Effector memory CD8-positive, alpha-beta T cell (primary cell): ENCODE measurements around the gene LDB3.

Source experiments
- ATAC-seq: fragments of 150-1000 bp; cut with Tn5 transposase; replicated peaks from 2 replicates; pipeline ENCODE4 v1.10.0; 2021; ENCODE audit warnings: mild to moderate bottlenecking, moderate library complexity
- DNase-seq, 3 experiments: peaks; one replicate each; pipeline ENCODE4 v3.0.0; 2021
- H3K27ac Mint-ChIP-seq, 2 donors: one replicate each; pipeline ENCODE4 v1.8.0; 2022; ENCODE audit warnings: mild to moderate bottlenecking in 2 of 2, mixed read lengths in 2 of 2, moderate library complexity in 2 of 2
- H3K27me3 Mint-ChIP-seq, 2 donors: one replicate each; pipeline ENCODE4 v1.8.0; 2022; ENCODE audit warnings: mixed read lengths in 2 of 2
- H3K36me3 Mint-ChIP-seq: one replicate; pipeline ENCODE4 v1.8.0; 2022; ENCODE audit warnings: mild to moderate bottlenecking, moderate library complexity, mixed read lengths; ENCODE audit not compliant: insufficient read depth
- H3K4me1 Mint-ChIP-seq, 2 donors: one replicate each; pipeline ENCODE4 v1.8.0; 2022; ENCODE audit warnings: low read depth in 2 of 2, mixed read lengths in 2 of 2
- H3K4me3 Mint-ChIP-seq, 2 donors: one replicate each; pipeline ENCODE4 v1.8.0; 2022; ENCODE audit warnings: mild to moderate bottlenecking in 2 of 2, mixed read lengths in 2 of 2, moderate library complexity in 2 of 2
- H3K9me3 Mint-ChIP-seq, 2 donors: one replicate each; pipeline ENCODE4 v1.8.0; 2022; ENCODE audit warnings: mixed read lengths in 2 of 2

The LDB3 gene

GRCh38 chr10:86715836-86716235 is 47.5 kb downstream of the LDB3 start:
- Mint-ChIP-seq H3K4me1 (peaks cover 5 to 6% of the 10 kb centered on the region in 2 donors), H3K9me3 (no peaks in the 10 kb centered on the region), H3K27me3 (peaks cover 6 to 16% of the 10 kb centered on the region in 2 donors), H3K4me3 (no peak overlapping the region), H3K36me3 (peaks cover under 1% of the 10 kb centered on the region), H3K27ac (no peak overlapping the region)
- no peak for DNase-seq
- no peak for ATAC-seq

- H3K9me3 Mint-ChIP-seq = no peaks in the 10 kb centered on the region
- DNase-seq = no peak
- H3K36me3 Mint-ChIP-seq = no peaks in the 10 kb centered on the region
- H3K4me3 Mint-ChIP-seq = no peak overlapping the region
- peaks cover 7 to 22% of the 10 kb centered on the region in 2 donors for H3K27me3 Mint-ChIP-seq
- H3K4me1 Mint-ChIP-seq = peaks cover 3 to 6% of the 10 kb centered on the region in 2 donors
- H3K27ac Mint-ChIP-seq = no peak overlapping the region
- ATAC-seq = no peak
Observed at GRCh38 chr10:86716466-86716865, 48.2 kb downstream of the LDB3 start.

DNA sequence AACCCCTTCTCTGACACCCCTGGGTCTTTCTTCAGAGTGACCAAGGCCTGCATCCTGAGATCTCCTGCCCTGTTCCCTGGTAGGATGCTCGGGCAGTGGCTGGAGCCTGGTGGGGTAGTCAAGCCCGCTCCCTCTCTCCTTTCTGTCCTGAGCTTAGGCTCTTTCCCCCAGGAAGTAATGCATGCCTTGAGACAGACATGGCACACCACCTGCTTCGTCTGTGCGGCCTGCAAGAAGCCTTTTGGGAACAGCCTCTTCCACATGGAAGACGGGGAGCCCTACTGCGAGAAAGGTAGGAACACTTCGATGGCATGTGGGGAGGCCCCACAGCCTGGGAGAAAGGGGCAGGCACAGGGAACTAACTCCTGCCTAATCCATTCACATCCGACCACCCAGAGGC is 50.2 kb downstream of the LDB3 start:
- no peak for DNase-seq
- Mint-ChIP-seq H3K36me3 (no peaks in the 10 kb centered on the region), H3K27me3 (peaks cover 7 to 27% of the 10 kb centered on the region in 2 donors), H3K4me3 (no peak overlapping the region), H3K27ac (no peak overlapping the region), H3K9me3 (no peaks in the 10 kb centered on the region), H3K4me1 (peaks cover 5 to 7% of the 10 kb centered on the region in 2 donors)
- ATAC-seq = no peak

DNA sequence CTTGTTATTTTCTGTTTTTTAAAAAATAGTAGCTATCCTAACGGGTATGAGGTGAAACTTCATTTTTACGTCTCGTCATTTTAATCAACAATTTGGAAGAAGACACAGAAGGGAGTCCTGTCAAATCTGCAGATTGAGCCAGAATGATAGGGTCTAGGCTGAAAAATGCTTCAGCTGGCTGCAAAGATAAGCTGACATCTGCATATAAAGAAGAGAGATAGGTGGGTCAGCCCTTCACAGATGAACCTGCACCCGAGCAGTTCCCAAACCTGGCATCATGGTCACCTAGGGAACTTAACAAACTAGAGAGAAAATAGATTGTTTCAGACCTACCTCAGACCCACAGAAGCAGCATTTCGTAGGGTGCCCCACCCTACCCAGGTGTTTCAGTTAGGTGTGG is 52.9 kb downstream of the LDB3 start:
- Mint-ChIP-seq H3K4me3 (no peak overlapping the region), H3K9me3 (no peaks in the 10 kb centered on the region), H3K27me3 (peaks cover 7 to 27% of the 10 kb centered on the region in 2 donors), H3K4me1 (peaks cover 7 to 9% of the 10 kb centered on the region in 2 donors), H3K27ac (no peak overlapping the region), H3K36me3 (no peaks in the 10 kb centered on the region)
- ATAC-seq = no peak
- DNase-seq = no peak

- no peaks in the 10 kb centered on the region for H3K9me3 Mint-ChIP-seq
- H3K36me3 Mint-ChIP-seq = no peaks in the 10 kb centered on the region
- ATAC-seq (peak; percentile 62), DNase-seq (no peak)
- peaks cover 9 to 30% of the 10 kb centered on the region in 2 donors for H3K27me3 Mint-ChIP-seq
- peaks cover 7 to 9% of the 10 kb centered on the region in 2 donors for H3K4me1 Mint-ChIP-seq
- H3K27ac Mint-ChIP-seq = no peak overlapping the region
- peak overlapping the region in 1 of 2 donors; percentile 33 for H3K4me3 Mint-ChIP-seq
Observed at GRCh38 chr10:86723009-86723408, 54.7 kb downstream of the LDB3 start.

GRCh38 chr10:86724445-86724844 is 56.1 kb downstream of the LDB3 start:
- H3K4me1 Mint-ChIP-seq = peaks cover 7 to 9% of the 10 kb centered on the region in 2 donors
- DNase-seq (no peak), ATAC-seq (no peak)
- H3K27me3 Mint-ChIP-seq = peaks cover 12 to 33% of the 10 kb centered on the region in 2 donors
- H3K36me3 Mint-ChIP-seq = no peaks in the 10 kb centered on the region
- H3K9me3 Mint-ChIP-seq = no peaks in the 10 kb centered on the region
- no peak overlapping the region for H3K27ac Mint-ChIP-seq
- H3K4me3 Mint-ChIP-seq = no peak overlapping the region

DNA sequence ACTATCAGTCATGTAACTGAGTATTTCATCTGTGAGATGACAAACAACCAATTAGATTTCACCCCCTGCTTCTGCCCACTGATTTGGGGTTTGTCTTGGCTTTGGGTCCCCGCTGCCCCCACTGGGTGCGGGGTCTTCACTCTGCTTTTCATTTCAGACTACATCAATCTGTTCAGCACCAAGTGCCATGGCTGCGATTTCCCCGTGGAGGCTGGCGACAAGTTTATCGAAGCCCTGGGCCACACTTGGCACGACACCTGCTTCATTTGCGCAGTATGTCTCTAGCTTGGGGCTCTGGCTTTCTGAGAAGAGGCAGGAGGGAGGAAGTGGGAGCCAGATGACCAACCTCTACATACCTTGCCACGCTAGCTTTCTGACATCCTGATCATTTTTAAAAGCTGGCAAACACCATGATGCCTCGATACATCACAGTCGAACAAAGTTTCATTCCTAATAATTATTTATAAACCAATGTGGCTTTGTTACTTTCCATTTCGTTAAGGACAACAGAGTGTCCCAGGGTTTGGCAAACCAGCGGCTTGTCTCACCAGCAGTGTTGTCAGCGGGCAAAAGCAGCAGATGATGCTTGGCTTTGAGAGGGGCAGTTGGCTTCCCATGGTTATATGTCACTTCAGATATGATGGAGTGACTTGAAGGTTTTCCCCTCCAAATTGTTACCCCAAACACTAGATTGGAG is 57.8 kb downstream of the LDB3 start:
- ATAC-seq = no peak
- DNase-seq = no peak
- H3K27me3 Mint-ChIP-seq = peaks cover 11 to 24% of the 10 kb centered on the region in 2 donors
- H3K27ac Mint-ChIP-seq = no peak overlapping the region
- H3K4me1 Mint-ChIP-seq = peaks cover 7 to 9% of the 10 kb centered on the region in 2 donors
- no peak overlapping the region for H3K4me3 Mint-ChIP-seq
- no peaks in the 10 kb centered on the region for H3K36me3 Mint-ChIP-seq
- no peaks in the 10 kb centered on the region for H3K9me3 Mint-ChIP-seq

GRCh38 chr10:86726677-86726999 is 58.3 kb downstream of the LDB3 start:
- H3K4me1 Mint-ChIP-seq = peaks cover 7 to 9% of the 10 kb centered on the region in 2 donors
- no peak overlapping the region for H3K4me3 Mint-ChIP-seq
- no peak overlapping the region for H3K27ac Mint-ChIP-seq
- ATAC-seq (no peak), DNase-seq (no peak)
- no peaks in the 10 kb centered on the region for H3K36me3 Mint-ChIP-seq
- no peaks in the 10 kb centered on the region for H3K9me3 Mint-ChIP-seq
- peaks cover 11 to 19% of the 10 kb centered on the region in 2 donors for H3K27me3 Mint-ChIP-seq

- no peaks in the 10 kb centered on the region for H3K36me3 Mint-ChIP-seq
- H3K27ac Mint-ChIP-seq = no peak overlapping the region
- no peaks in the 10 kb centered on the region for H3K9me3 Mint-ChIP-seq
- H3K4me1 Mint-ChIP-seq = peaks cover 7 to 9% of the 10 kb centered on the region in 2 donors
- H3K4me3 Mint-ChIP-seq = no peak overlapping the region
- DNase-seq (no peak), ATAC-seq (no peak)
- H3K27me3 Mint-ChIP-seq = peaks cover 11 to 17% of the 10 kb centered on the region in 2 donors
Observed at GRCh38 chr10:86727470-86727869, 59.2 kb downstream of the LDB3 start.

- peaks cover 11 to 17% of the 10 kb centered on the region in 2 donors for H3K27me3 Mint-ChIP-seq
- no peak overlapping the region for H3K27ac Mint-ChIP-seq
- DNase-seq (no peak), ATAC-seq (no peak)
- no peaks in the 10 kb centered on the region for H3K9me3 Mint-ChIP-seq
- no peaks in the 10 kb centered on the region for H3K36me3 Mint-ChIP-seq
- peaks cover 6 to 7% of the 10 kb centered on the region in 2 donors for H3K4me1 Mint-ChIP-seq
- H3K4me3 Mint-ChIP-seq = no peak overlapping the region
Observed at GRCh38 chr10:86728056-86728455, 59.7 kb downstream of the LDB3 start.

DNA sequence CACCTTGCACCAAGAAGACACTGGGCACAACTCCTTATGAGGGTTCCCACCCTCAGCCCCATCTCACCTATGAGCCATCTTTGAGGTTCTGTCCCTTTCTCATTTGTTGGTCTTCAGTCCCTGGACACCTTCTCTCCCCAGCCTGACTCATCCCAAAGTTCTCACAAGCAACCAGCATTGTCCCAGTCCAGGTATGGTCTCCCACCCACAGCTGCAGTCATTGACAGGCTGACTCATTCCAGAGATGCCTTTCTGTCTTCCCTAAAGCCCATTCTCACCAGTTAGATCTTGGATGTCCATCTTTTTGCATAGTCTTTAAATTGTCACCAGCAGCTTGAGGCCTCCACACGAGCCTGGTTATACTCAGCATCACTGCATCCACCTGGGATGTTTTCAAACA is 61.4 kb downstream of the LDB3 start:
- Mint-ChIP-seq H3K27me3 (peaks cover 11 to 26% of the 10 kb centered on the region in 2 donors), H3K36me3 (no peaks in the 10 kb centered on the region), H3K27ac (no peak overlapping the region), H3K4me3 (no peak overlapping the region), H3K4me1 (no peaks in the 10 kb centered on the region), H3K9me3 (no peaks in the 10 kb centered on the region)
- DNase-seq (no peak), ATAC-seq (no peak)

GRCh38 chr10:86730227-86730626 is 61.9 kb downstream of the LDB3 start:
- Mint-ChIP-seq H3K4me3 (no peak overlapping the region), H3K36me3 (no peaks in the 10 kb centered on the region), H3K27me3 (peaks cover 11 to 26% of the 10 kb centered on the region in 2 donors), H3K27ac (no peak overlapping the region), H3K4me1 (no peaks in the 10 kb centered on the region), H3K9me3 (no peaks in the 10 kb centered on the region)
- no peak for ATAC-seq
- DNase-seq = no peak

- H3K36me3 Mint-ChIP-seq = no peaks in the 10 kb centered on the region
- DNase-seq (no peak), ATAC-seq (no peak)
- no peak overlapping the region for H3K4me3 Mint-ChIP-seq
- H3K27me3 Mint-ChIP-seq = peaks cover 11 to 25% of the 10 kb centered on the region in 2 donors
- H3K4me1 Mint-ChIP-seq = no peaks in the 10 kb centered on the region
- H3K9me3 Mint-ChIP-seq = no peaks in the 10 kb centered on the region
- no peak overlapping the region for H3K27ac Mint-ChIP-seq
Observed at GRCh38 chr10:86732771-86733170, 64.5 kb downstream of the LDB3 start.

DNA sequence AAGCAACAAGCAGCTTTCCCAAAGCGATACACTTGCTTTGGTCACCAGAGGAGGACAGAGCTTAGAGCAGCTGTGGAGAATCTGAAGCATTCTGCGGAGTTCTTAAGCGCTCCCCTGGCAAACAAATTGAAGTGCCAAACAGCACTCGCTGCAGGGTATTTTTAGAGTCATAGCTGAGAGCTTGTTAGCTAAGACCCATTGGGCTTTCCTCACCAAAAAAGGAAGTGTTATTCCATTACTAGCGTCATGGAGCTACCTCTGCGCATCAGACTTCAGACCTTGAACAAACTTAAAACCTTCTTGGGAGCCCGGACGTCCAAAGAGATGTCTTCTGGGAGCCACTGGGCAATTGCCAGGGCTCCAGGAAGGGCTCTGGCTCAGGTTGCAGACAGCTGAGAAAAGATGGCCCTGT is 65.0 kb downstream of the LDB3 start:
- H3K27me3 Mint-ChIP-seq = peaks cover 6 to 20% of the 10 kb centered on the region in 2 donors
- no peak overlapping the region for H3K4me3 Mint-ChIP-seq
- no peaks in the 10 kb centered on the region for H3K9me3 Mint-ChIP-seq
- H3K36me3 Mint-ChIP-seq = no peaks in the 10 kb centered on the region
- H3K27ac Mint-ChIP-seq = no peak overlapping the region
- H3K4me1 Mint-ChIP-seq = no peaks in the 10 kb centered on the region
- DNase-seq = no peak
- no peak for ATAC-seq
